Left ventricle myocardium inferior (tissue), 1 donor: ENCODE results near the gene ARHGAP42. TPM values are rescaled to one million over a fixed set of nuclear protein-coding genes. Genes with fewer than 3 reads are reported as not detected.

Experiments
- DNase-seq: peaks from one replicate; pipeline ENCODE4 v3.0.0-alpha.2; 2020
- H3K27ac ChIP-seq: fragments of 200-600 bp; replicated peaks from 2 replicates; pipeline ENCODE4 v1.8.0; 2021
- H3K27me3 ChIP-seq: fragments of 200-600 bp; 2 replicates; pipeline ENCODE4 v1.8.0; 2021; ENCODE audit warnings: low read depth
- H3K36me3 ChIP-seq: fragments of 200-600 bp; 2 replicates; pipeline ENCODE4 v1.8.0; 2021
- H3K4me1 ChIP-seq: fragments of 200-600 bp; 2 replicates; pipeline ENCODE4 v1.8.0; 2021
- H3K4me3 ChIP-seq: fragments of 200-600 bp; 2 replicates; pipeline ENCODE4 v1.8.0; 2021; ENCODE audit warnings: mild to moderate bottlenecking, moderate library complexity
- H3K9me3 ChIP-seq: fragments of 200-600 bp; replicated peaks from 2 replicates; pipeline ENCODE4 v1.8.0; 2021
- CTCF ChIP-seq: fragments of 200-600 bp; IDR thresholded peaks from 2 replicates; pipeline ENCODE4 v1.8.0; 2021; ENCODE audit warnings: antibody characterized with exemption, mild to moderate bottlenecking, borderline replicate concordance
- intact Hi-C: fragments of 100-400 bp; cut with micrococcal nuclease; formaldehyde crosslinking; loops from one replicate; pipeline ENCODE4 v1.11.0; 2022
- total RNA-seq: library from RNA; stranded (reverse); fragmentation: NEBNext Ultra II Directional; extraction: Animal tissue kit (Norgen Biotek cat#: 25700); gene quantifications from one replicate; pipeline ENCODE4 v1.2.1, GENCODE V29; 2021
- donor health status: DM: no; HTN: yes; CAD: no; lungs with severe emphysema.

Gene ARHGAP42
- total RNA-seq, 1 donor from 2014 or later = 11.1 TPM

- H3K27me3 ChIP-seq = no peaks in the 10 kb centered on the region
- no peak overlapping the region for H3K4me3 ChIP-seq
- no peak for DNase-seq
- no peak overlapping the region for H3K27ac ChIP-seq
- intact Hi-C loops = no loop called here
- H3K36me3 ChIP-seq = peaks cover 3% of the 10 kb centered on the region
- H3K9me3 ChIP-seq = no peaks in the 10 kb centered on the region
- no peak for TF ChIP-seq CTCF
- no peaks in the 10 kb centered on the region for H3K4me1 ChIP-seq
Measured at GRCh38 chr11:100956351-100956750, 269.3 kb downstream of the ARHGAP42 start.

GRCh38 chr11:100957499-100957898 lies 270.4 kb downstream of the ARHGAP42 start:
- no peaks in the 10 kb centered on the region for H3K4me1 ChIP-seq
- H3K9me3 ChIP-seq = no peaks in the 10 kb centered on the region
- DNase-seq = no peak
- no peak for TF ChIP-seq CTCF
- peaks cover 15% of the 10 kb centered on the region for H3K36me3 ChIP-seq
- no peak overlapping the region for H3K4me3 ChIP-seq
- intact Hi-C loops = no loop called here
- no peak overlapping the region for H3K27ac ChIP-seq
- H3K27me3 ChIP-seq = no peaks in the 10 kb centered on the region

- Histone ChIP-seq H3K27ac (no peak overlapping the region), H3K9me3 (no peaks in the 10 kb centered on the region), H3K36me3 (peaks cover 42% of the 10 kb centered on the region), H3K27me3 (no peaks in the 10 kb centered on the region), H3K4me1 (peaks cover 14% of the 10 kb centered on the region), H3K4me3 (no peak overlapping the region)
- no peak for DNase-seq
- no peak for TF ChIP-seq CTCF
- intact Hi-C loops = no loop called here
Measured at GRCh38 chr11:100961633-100962032, 274.5 kb downstream of the ARHGAP42 start.

GRCh38 chr11:100963375-100963774 lies 276.3 kb downstream of the ARHGAP42 start:
- no peak overlapping the region for H3K4me3 ChIP-seq
- no peak for TF ChIP-seq CTCF
- intact Hi-C loops = no loop called here
- H3K27ac ChIP-seq = no peak overlapping the region
- no peaks in the 10 kb centered on the region for H3K27me3 ChIP-seq
- no peak for DNase-seq
- H3K9me3 ChIP-seq = peaks cover 16% of the 10 kb centered on the region
- peaks cover 55% of the 10 kb centered on the region for H3K36me3 ChIP-seq
- H3K4me1 ChIP-seq = peaks cover 14% of the 10 kb centered on the region

GRCh38 chr11:100964435-100964834 lies 277.3 kb downstream of the ARHGAP42 start:
- Histone ChIP-seq H3K27me3 (no peaks in the 10 kb centered on the region), H3K4me1 (peaks cover 14% of the 10 kb centered on the region), H3K27ac (no peak overlapping the region), H3K36me3 (peaks cover 66% of the 10 kb centered on the region), H3K4me3 (no peak overlapping the region), H3K9me3 (peaks cover 27% of the 10 kb centered on the region)
- intact Hi-C loops = no loop called here
- no peak for TF ChIP-seq CTCF
- no peak for DNase-seq

GRCh38 chr11:100965346-100965745 lies 278.3 kb downstream of the ARHGAP42 start:
- peaks cover 30% of the 10 kb centered on the region for H3K9me3 ChIP-seq
- TF ChIP-seq CTCF = no peak
- H3K4me3 ChIP-seq = no peak overlapping the region
- H3K27me3 ChIP-seq = no peaks in the 10 kb centered on the region
- peaks cover 21% of the 10 kb centered on the region for H3K4me1 ChIP-seq
- no peak for DNase-seq
- H3K27ac ChIP-seq = no peak overlapping the region
- intact Hi-C loops = no loop called here
- H3K36me3 ChIP-seq = peaks cover 69% of the 10 kb centered on the region
